HepG2 (cell line): ENCODE results near the gene PTPRE.

ENCODE experiments used
- TBX2 ChIP-seq: sonication (generic); formaldehyde crosslinking; IDR thresholded peaks from 2 replicates; pipeline ENCODE4 v1.5.0; 2020; ENCODE audit warnings: missing genetic modification reagents, mild to moderate bottlenecking, borderline replicate concordance
- ZNF557 ChIP-seq: sonication (generic); formaldehyde crosslinking; IDR thresholded peaks from 2 replicates; pipeline ENCODE4 v1.4.0; 2020; ENCODE audit warnings: missing genetic modification reagents

GRCh38 chr10:127962205-127962604, 55.3 kb downstream of the PTPRE start:
- TF ChIP-seq ZNF557 = no peak
- no peak for TF ChIP-seq TBX2
